ENCODE measurements around the gene SH2B3. TPM values are rescaled to one million over a fixed set of nuclear protein-coding genes. Genes with fewer than 3 reads are reported as not detected.

SH2B3 gene
- total and polyA plus RNA-seq, 2 donors from 2014 or later: 7.3 to 35.0 TPM

- intact Hi-C loops (cut with DNase I): no loop called here
- FAIRE-seq (no peak), DNase-seq (peak in 1 of 5 donors; percentile 71)
- TF ChIP-seq CTCF (IDR thresholded peaks at IDR 0.05; ENCODE audit: borderline replicate concordance, extremely low read depth, insufficient read depth): no peak
- Histone ChIP-seq H3K36me3 (ENCODE audit: control insufficient read depth in 2 of 3, insufficient read depth in 3 of 3, low read length in 3 of 3) (no peaks in the 10 kb centered on the region), H3K9me3 (ENCODE audit: control insufficient read depth in 2 of 3, insufficient read depth in 1 of 3, low read length in 3 of 3) (no peaks in the 10 kb centered on the region), H3K4me1 (ENCODE audit: control insufficient read depth in 2 of 3, insufficient read depth in 2 of 3, low read depth in 1 of 3, low read length in 3 of 3) (peaks cover 0 to 30% (median 4%) of the 10 kb centered on the region in 3 donors), H3K27me3 (ENCODE audit: control insufficient read depth, insufficient read depth, low read length) (no peaks in the 10 kb centered on the region), H3K27ac (ENCODE audit: low read depth in 2 of 2, low read length in 2 of 2) (no peak overlapping the region), H3K4me3 (ENCODE audit: low read length in 3 of 3) (no peak overlapping the region), H3K9ac (ENCODE audit: low read length in 3 of 3) (no peak overlapping the region)
Observed at GRCh38 chr12:111413442-111414086, 7.8 kb downstream of the SH2B3 start.

- H3K4me1 ChIP-seq (ENCODE audit: control insufficient read depth in 2 of 3, insufficient read depth in 2 of 3, low read depth in 1 of 3, low read length in 3 of 3): peaks cover 0 to 26% (median 4%) of the 10 kb centered on the region in 3 donors
- intact Hi-C loops (cut with DNase I): no loop called here
- DNase-seq (no peak), FAIRE-seq (no peak)
- H3K36me3 ChIP-seq (ENCODE audit: control insufficient read depth in 2 of 3, insufficient read depth in 3 of 3, low read length in 3 of 3): no peaks in the 10 kb centered on the region
- H3K27me3 ChIP-seq (ENCODE audit: control insufficient read depth, insufficient read depth, low read length): no peaks in the 10 kb centered on the region
- no peak overlapping the region for H3K9ac ChIP-seq (ENCODE audit: low read length in 3 of 3)
- no peaks in the 10 kb centered on the region for H3K9me3 ChIP-seq (ENCODE audit: control insufficient read depth in 2 of 3, insufficient read depth in 1 of 3, low read length in 3 of 3)
- H3K4me3 ChIP-seq (ENCODE audit: low read length in 3 of 3): no peak overlapping the region
- TF ChIP-seq CTCF (IDR thresholded peaks at IDR 0.05; ENCODE audit: borderline replicate concordance, extremely low read depth, insufficient read depth): no peak
- no peak overlapping the region for H3K27ac ChIP-seq (ENCODE audit: low read depth in 2 of 2, low read length in 2 of 2)
Observed at GRCh38 chr12:111414711-111415252, 9.1 kb downstream of the SH2B3 start.

- DNase-seq (no peak), FAIRE-seq (no peak)
- peaks cover 0 to 8% (median 4%) of the 10 kb centered on the region in 3 donors for H3K4me1 ChIP-seq (ENCODE audit: control insufficient read depth in 2 of 3, insufficient read depth in 2 of 3, low read depth in 1 of 3, low read length in 3 of 3)
- intact Hi-C loops (cut with DNase I): no loop called here
- H3K36me3 ChIP-seq (ENCODE audit: control insufficient read depth in 2 of 3, insufficient read depth in 3 of 3, low read length in 3 of 3): peaks cover 0 to 6% (median 2%) of the 10 kb centered on the region in 3 donors
- no peaks in the 10 kb centered on the region for H3K9me3 ChIP-seq (ENCODE audit: control insufficient read depth in 2 of 3, insufficient read depth in 1 of 3, low read length in 3 of 3)
- no peak overlapping the region for H3K9ac ChIP-seq (ENCODE audit: low read length in 3 of 3)
- no peaks in the 10 kb centered on the region for H3K27me3 ChIP-seq (ENCODE audit: control insufficient read depth, insufficient read depth, low read length)
- TF ChIP-seq CTCF (IDR thresholded peaks at IDR 0.05; ENCODE audit: borderline replicate concordance, extremely low read depth, insufficient read depth): no peak
- H3K4me3 ChIP-seq (ENCODE audit: low read length in 3 of 3): no peak overlapping the region
- no peak overlapping the region for H3K27ac ChIP-seq (ENCODE audit: low read depth in 2 of 2, low read length in 2 of 2)
Observed at GRCh38 chr12:111417290-111417689, 11.6 kb downstream of the SH2B3 start.
